ENCODE measurements around the gene ARFGAP2.

ARFGAP2 gene

DNA sequence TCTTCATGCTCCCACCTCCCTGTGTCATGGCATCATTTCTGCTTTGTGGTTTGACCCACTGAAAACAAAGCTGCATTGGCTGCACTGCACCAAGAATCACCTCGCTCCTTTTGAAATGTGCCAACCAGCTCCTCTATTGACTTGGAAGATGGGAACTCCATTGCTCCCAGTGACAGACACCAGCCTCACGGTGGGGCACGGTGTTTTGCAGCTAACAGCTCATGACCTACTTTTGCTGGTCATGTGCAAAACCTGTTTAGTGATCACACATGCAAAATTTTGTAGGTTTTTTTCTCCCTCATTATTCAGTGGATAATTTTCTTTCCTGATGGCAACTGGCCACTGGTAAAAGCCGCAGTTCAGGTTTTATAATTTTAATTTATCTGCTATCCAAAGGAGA is 36.8 kb downstream of the ARFGAP2 start:
- TF ChIP-seq TEAD4 (IDR thresholded peaks at IDR 0.05) (no peak), ZBTB7A (IDR thresholded peaks at IDR 0.05; ENCODE audit: low read depth) (no peak), EP300 (IDR thresholded peaks at IDR 0.05; ENCODE audit: borderline replicate concordance) (no peak), TAF1 (IDR thresholded peaks at IDR 0.05; ENCODE audit: low read depth) (no peak), NFIC (IDR thresholded peaks at IDR 0.05) (no peak), FOXM1 (IDR thresholded peaks at IDR 0.05; ENCODE audit: borderline replicate concordance, low read depth) (no peak), CREB1 (IDR thresholded peaks at IDR 0.05; ENCODE audit: low read depth) (no peak), EGR1 (IDR thresholded peaks at IDR 0.05) (no peak)
- TF ChIP-seq, protein P1, sequence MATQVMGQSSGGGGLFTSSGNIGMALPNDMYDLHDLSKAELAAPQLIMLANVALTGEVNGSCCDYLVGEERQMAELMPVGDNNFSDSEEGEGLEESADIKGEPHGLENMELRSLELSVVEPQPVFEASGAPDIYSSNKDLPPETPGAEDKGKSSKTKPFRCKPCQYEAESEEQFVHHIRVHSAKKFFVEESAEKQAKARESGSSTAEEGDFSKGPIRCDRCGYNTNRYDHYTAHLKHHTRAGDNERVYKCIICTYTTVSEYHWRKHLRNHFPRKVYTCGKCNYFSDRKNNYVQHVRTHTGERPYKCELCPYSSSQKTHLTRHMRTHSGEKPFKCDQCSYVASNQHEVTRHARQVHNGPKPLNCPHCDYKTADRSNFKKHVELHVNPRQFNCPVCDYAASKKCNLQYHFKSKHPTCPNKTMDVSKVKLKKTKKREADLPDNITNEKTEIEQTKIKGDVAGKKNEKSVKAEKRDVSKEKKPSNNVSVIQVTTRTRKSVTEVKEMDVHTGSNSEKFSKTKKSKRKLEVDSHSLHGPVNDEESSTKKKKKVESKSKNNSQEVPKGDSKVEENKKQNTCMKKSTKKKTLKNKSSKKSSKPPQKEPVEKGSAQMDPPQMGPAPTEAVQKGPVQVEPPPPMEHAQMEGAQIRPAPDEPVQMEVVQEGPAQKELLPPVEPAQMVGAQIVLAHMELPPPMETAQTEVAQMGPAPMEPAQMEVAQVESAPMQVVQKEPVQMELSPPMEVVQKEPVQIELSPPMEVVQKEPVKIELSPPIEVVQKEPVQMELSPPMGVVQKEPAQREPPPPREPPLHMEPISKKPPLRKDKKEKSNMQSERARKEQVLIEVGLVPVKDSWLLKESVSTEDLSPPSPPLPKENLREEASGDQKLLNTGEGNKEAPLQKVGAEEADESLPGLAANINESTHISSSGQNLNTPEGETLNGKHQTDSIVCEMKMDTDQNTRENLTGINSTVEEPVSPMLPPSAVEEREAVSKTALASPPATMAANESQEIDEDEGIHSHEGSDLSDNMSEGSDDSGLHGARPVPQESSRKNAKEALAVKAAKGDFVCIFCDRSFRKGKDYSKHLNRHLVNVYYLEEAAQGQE (IDR thresholded peaks at IDR 0.05; ENCODE audit: low read depth), result no peak
- TF ChIP-seq, protein P2, sequence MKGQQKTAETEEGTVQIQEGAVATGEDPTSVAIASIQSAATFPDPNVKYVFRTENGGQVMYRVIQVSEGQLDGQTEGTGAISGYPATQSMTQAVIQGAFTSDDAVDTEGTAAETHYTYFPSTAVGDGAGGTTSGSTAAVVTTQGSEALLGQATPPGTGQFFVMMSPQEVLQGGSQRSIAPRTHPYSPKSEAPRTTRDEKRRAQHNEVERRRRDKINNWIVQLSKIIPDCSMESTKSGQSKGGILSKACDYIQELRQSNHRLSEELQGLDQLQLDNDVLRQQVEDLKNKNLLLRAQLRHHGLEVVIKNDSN (IDR thresholded peaks at IDR 0.05), result no peak
- TF ChIP-seq, protein P3, sequence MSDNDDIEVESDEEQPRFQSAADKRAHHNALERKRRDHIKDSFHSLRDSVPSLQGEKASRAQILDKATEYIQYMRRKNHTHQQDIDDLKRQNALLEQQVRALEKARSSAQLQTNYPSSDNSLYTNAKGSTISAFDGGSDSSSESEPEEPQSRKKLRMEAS (IDR thresholded peaks at IDR 0.05), result no peak

DNA sequence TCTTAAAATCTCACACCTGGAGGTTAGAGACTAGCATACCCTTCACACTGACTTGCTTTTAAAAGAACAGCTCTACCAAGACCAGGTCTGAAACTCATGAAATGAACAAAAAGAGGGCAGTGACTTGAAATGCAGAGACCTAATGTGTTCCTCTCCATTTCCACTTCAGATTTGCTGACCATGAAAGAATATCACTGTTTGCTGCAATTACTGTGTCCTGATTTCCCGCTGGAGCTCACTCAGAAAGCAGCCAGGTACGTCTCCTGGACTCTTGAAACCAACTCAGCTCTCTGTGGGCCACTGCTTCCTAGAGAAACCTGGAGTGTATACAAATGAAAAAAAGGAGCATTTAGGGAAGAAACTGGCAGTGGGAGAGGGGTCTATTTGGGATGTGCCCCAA is 39.2 kb downstream of the ARFGAP2 start:
- TF ChIP-seq, protein P3 (IDR thresholded peaks at IDR 0.05), result no peak
- TF ChIP-seq TEAD4 (IDR thresholded peaks at IDR 0.05) (no peak), FOXM1 (IDR thresholded peaks at IDR 0.05; ENCODE audit: borderline replicate concordance, low read depth) (no peak), CEBPB (IDR thresholded peaks at IDR 0.05) (no peak), NFIC (IDR thresholded peaks at IDR 0.05) (no peak), EGR1 (IDR thresholded peaks at IDR 0.05) (no peak), ZBTB7A (IDR thresholded peaks at IDR 0.05; ENCODE audit: low read depth) (no peak)
- TF ChIP-seq, protein P1 (IDR thresholded peaks at IDR 0.05; ENCODE audit: low read depth), result no peak

DNA sequence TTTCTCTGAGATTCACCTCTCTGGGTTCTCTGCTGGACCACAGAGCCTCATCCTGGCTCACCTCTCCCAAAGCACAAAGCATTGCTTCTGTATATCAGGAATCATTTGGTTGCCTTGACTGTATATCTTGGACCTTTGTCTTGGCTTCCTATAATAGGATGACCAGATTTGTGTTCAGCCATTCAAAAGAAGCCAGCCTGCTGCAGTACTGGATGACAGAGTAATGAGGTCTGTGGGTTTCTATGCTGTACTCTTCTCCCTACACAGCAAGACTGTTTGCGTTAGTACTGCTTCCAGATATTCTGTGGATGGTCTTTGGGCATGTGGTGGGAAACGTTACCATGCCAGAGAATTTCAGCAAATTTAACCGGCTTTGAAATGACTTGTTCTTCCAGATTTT is 39.8 kb downstream of the ARFGAP2 start:
- TF ChIP-seq CEBPB (IDR thresholded peaks at IDR 0.05) (no peak), FOXM1 (IDR thresholded peaks at IDR 0.05; ENCODE audit: borderline replicate concordance, low read depth) (no peak), ZBTB7A (IDR thresholded peaks at IDR 0.05; ENCODE audit: low read depth) (no peak), TAF1 (IDR thresholded peaks at IDR 0.05; ENCODE audit: low read depth) (no peak), TEAD4 (IDR thresholded peaks at IDR 0.05) (no peak), EGR1 (IDR thresholded peaks at IDR 0.05) (no peak), TCF12 (IDR thresholded peaks at IDR 0.05; ENCODE audit: low read depth) (no peak)
- TF ChIP-seq, protein P2 (IDR thresholded peaks at IDR 0.05), result no peak

DNA sequence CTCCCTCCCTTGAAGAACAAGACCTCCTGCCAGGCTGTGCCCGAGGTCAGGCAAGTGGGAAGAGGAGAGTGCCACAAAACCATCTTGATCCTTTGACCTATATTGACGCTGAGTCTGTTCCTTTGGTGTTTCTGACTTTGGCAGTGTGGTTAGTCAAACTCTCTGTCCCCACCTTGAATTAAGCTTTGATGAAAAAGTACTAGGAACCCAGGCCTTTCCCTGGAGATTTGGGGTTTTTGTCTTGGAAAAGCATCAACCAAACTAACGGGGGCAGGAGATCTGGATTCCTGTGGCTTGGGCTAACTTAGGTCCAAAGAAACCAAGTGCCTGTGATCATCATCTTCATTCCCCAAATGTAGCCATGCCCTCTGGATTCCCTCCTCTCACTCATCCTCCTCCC is 40.4 kb downstream of the ARFGAP2 start:
- TF ChIP-seq YY1 (IDR thresholded peaks at IDR 0.05; ENCODE audit: low read depth), result no peak
- no peak for TF ChIP-seq TCF12 (IDR thresholded peaks at IDR 0.05; ENCODE audit: low read depth)
- TF ChIP-seq CREB1 (IDR thresholded peaks at IDR 0.05; ENCODE audit: low read depth), result no peak
- TF ChIP-seq EP300 (IDR thresholded peaks at IDR 0.05; ENCODE audit: borderline replicate concordance), result no peak
- TF ChIP-seq TAF1 (IDR thresholded peaks at IDR 0.05; ENCODE audit: low read depth), result no peak
- TF ChIP-seq, protein P1 (IDR thresholded peaks at IDR 0.05; ENCODE audit: low read depth), result no peak
- TF ChIP-seq ZBTB7A (IDR thresholded peaks at IDR 0.05; ENCODE audit: low read depth), result no peak
- TF ChIP-seq NFIC (IDR thresholded peaks at IDR 0.05), result no peak

DNA sequence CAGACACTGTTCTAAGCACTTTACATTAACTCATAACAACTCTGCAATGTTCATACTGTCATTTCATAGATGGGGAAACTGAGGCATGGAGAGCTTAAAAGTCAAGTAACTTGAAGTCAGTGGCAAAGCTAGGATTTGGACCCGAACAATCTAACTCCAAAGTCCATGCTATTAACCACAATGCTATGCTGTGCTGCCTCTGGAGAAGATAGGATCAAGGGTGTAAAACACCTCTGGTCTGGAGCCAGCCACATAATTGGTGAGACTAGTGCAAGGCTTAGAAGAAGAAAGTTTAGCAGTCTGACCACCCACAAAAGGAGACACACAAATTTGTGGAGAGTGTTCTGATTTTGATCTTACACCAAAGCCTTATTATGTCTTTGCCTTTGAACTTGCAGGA is 43.7 kb downstream of the ARFGAP2 start:
- TF ChIP-seq, protein P1 (IDR thresholded peaks at IDR 0.05; ENCODE audit: low read depth), result no peak
- no peak for TF ChIP-seq YY1 (IDR thresholded peaks at IDR 0.05; ENCODE audit: low read depth)
- no peak for TF ChIP-seq TCF12 (IDR thresholded peaks at IDR 0.05; ENCODE audit: low read depth)
- TF ChIP-seq ZBTB7A (IDR thresholded peaks at IDR 0.05; ENCODE audit: low read depth), result no peak
- TF ChIP-seq NFIC (IDR thresholded peaks at IDR 0.05), result no peak
- TF ChIP-seq CREB1 (IDR thresholded peaks at IDR 0.05; ENCODE audit: low read depth), result no peak
- TF ChIP-seq EP300 (IDR thresholded peaks at IDR 0.05; ENCODE audit: borderline replicate concordance), result no peak
- no peak for TF ChIP-seq TAF1 (IDR thresholded peaks at IDR 0.05; ENCODE audit: low read depth)
- TF ChIP-seq, protein P3 (IDR thresholded peaks at IDR 0.05), result no peak
- no peak for TF ChIP-seq RAD21 (IDR thresholded peaks at IDR 0.05; ENCODE audit: low read depth)
- TF ChIP-seq CEBPB (IDR thresholded peaks at IDR 0.05), result no peak
- no peak for TF ChIP-seq FOXM1 (IDR thresholded peaks at IDR 0.05; ENCODE audit: borderline replicate concordance, low read depth)
- no peak for TF ChIP-seq TEAD4 (IDR thresholded peaks at IDR 0.05)
- TF ChIP-seq EGR1 (IDR thresholded peaks at IDR 0.05), result no peak
- TF ChIP-seq, protein P2 (IDR thresholded peaks at IDR 0.05), result no peak
